Activated CD4-positive, alpha-beta memory T cell treated with anti-CD3 and anti-CD28 coated beads for 36 hours (primary cell): ENCODE measurements around the gene LRRC23. TPM values are rescaled to one million over a fixed set of nuclear protein-coding genes. Genes with fewer than 3 reads are reported as not detected.
"Not testable (repeated sequence)": the region's sequence is repeated elsewhere in the genome, so short reads cannot be mapped to it uniquely, and the experiment has no call there.

Experiments
- CTCF ChIA-PET: fragments of 350-600 bp; sonication (Branson Sonifier 250); formaldehyde crosslinking; loops from one replicate; lab custom pipeline; 2021; ENCODE audit warnings: antibody characterized with exemption, inconsistent platforms; lab: Charles Lee
- POLR2A ChIA-PET: fragments of 350-600 bp; sonication (Branson Sonifier 250); formaldehyde crosslinking; loops from one replicate; lab custom pipeline; 2021; ENCODE audit warnings: antibody characterized with exemption; lab: Charles Lee
- DNase-seq: peaks from one replicate; pipeline ENCODE4 v3.0.0-alpha.2; 2020
- H3K27ac Mint-ChIP-seq: one replicate; pipeline ENCODE4 v1.8.0; 2021; ENCODE audit warnings: mixed read lengths
- H3K27me3 Mint-ChIP-seq: one replicate; pipeline ENCODE4 v1.8.0; 2021; ENCODE audit warnings: mixed read lengths
- H3K36me3 Mint-ChIP-seq: one replicate; pipeline ENCODE4 v1.8.0; 2021; ENCODE audit warnings: mixed read lengths
- H3K4me1 Mint-ChIP-seq: one replicate; pipeline ENCODE4 v1.8.0; 2021; ENCODE audit warnings: low read depth, mixed read lengths
- H3K4me3 Mint-ChIP-seq: one replicate; pipeline ENCODE4 v1.8.0; 2021; ENCODE audit warnings: mild to moderate bottlenecking, mixed read lengths
- H3K9me3 Mint-ChIP-seq: one replicate; pipeline ENCODE4 v1.8.0; 2021; ENCODE audit warnings: mixed read lengths
- intact Hi-C: fragments of 100-400 bp; cut with micrococcal nuclease; formaldehyde crosslinking; loops from one replicate; pipeline ENCODE4 v1.15.1; 2023
- total RNA-seq, 2 experiments: library from RNA; stranded (reverse); gene quantifications; one replicate each; pipeline ENCODE4 v1.2.3, GENCODE V29; 2021

Gene LRRC23
- total RNA-seq, 2 experiments from 2014 or later, result 6.8 to 7.8 TPM

DNA sequence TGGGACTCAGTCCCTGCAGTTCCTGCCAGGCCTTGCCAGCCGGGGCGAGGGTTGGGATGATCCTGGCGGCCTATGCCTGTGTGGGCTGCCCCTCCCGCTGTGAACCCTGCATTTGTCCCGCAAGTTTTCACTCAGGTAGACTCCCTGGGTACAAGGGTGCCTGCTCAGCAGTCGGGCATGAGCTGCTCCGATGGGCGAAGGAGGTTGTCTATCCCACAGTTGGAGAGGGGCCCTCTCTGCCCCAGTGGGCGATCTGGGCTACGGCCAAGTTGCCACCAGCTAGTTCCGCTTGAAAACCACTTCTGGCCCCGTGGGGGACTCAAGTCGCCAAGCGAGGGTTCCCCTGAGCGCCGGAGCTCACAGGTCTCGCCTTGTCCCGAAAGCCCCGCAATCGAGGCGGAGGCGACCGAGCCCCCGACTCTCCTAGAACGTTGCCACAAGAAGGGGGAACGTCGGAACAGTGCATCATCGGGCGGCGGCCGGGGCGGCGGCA, 37.7 kb upstream of the LRRC23 start:
- ChIA-PET CTCF (interaction anchor here (0.7 to 3.8 kb wide), 3 partner anchors 14 to 246 kb away, joined by 3 to 49 read pairs (median 3); partner anchors contain the start of genes CDCA3, MLF2 and USP5), POLR2A (interaction anchor here (0.5 to 4.8 kb wide), 13 partner anchors 9 to 1065 kb away, joined by 3 to 94 read pairs (median 3); partner anchors contain the start of genes C12orf57, CDCA3, MLF2 and PTPN6)
- intact Hi-C loops, result no loop called here
- no peak for DNase-seq
- peaks cover 48% of the 10 kb centered on the region for H3K4me1 Mint-ChIP-seq
- H3K27ac Mint-ChIP-seq, result peak overlapping the region; percentile 98
- no peaks in the 10 kb centered on the region for H3K27me3 Mint-ChIP-seq
- peak overlapping the region; percentile 98 for H3K4me3 Mint-ChIP-seq
- peaks cover 63% of the 10 kb centered on the region for H3K36me3 Mint-ChIP-seq
- no peaks in the 10 kb centered on the region for H3K9me3 Mint-ChIP-seq

DNA sequence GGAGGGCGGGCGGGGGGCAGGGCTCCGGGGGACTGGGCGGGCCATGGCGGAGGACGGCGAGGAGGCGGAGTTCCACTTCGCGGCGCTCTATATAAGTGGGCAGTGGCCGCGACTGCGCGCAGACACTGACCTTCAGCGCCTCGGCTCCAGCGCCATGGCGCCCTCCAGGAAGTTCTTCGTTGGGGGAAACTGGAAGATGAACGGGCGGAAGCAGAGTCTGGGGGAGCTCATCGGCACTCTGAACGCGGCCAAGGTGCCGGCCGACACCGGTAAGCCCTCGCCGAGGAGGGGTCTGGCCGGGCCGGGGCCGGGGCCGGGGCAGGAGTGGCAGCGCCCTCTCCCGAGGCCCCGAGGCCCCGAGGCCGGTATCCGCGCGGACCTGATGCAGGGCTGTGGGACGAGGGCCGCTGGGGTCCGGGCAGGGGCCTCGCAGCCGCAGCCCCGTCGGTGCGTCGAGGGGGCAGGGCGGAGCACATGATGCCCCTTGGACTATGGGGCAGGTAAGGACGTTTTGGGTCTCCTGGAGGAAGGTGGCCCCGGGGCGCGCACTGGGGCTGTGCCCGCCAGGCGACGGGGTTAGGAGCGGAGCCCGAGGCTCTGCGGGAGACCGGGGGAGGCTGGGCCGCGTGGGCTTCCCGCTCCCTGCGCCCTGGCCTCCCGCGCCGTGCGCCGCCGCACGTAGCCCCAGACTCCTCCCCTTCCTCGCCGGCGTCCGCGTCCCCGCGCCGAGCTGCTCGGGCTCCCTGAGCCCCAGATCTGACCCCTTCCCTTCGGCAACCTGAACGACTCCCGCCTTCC, 37.0 kb upstream of the LRRC23 start, which contains the start of gene TPI1:
TSS of gene TPI1 (plus strand) at position 119 of the 798 bp plus-strand sequence. CDS start at position 155, 36 bp downstream.
- peaks cover 63% of the 10 kb centered on the region for H3K36me3 Mint-ChIP-seq
- POLR2A ChIA-PET, result interaction anchor here (0.7 to 4.8 kb wide), 12 partner anchors 15 to 333 kb away, joined by 3 to 94 read pairs (median 4); partner anchors contain the start of genes C12orf57, CD4, CDCA3 and GAPDH
- DNase-seq, result peak; percentile 88
- intact Hi-C loops, result no loop called here
- no peaks in the 10 kb centered on the region for H3K27me3 Mint-ChIP-seq
- H3K27ac Mint-ChIP-seq, result peak within 1 kb of the TSS; percentile 98
- no peaks in the 10 kb centered on the region for H3K9me3 Mint-ChIP-seq
- peaks cover 54% of the 10 kb centered on the region for H3K4me1 Mint-ChIP-seq
- peak within 1 kb of the TSS; percentile 98 for H3K4me3 Mint-ChIP-seq
- CTCF ChIA-PET, result interaction anchor here (0.7 to 3.8 kb wide), 3 partner anchors 14 to 245 kb away, joined by 3 to 49 read pairs (median 27); partner anchors contain the start of genes CDCA3 and USP5

DNA sequence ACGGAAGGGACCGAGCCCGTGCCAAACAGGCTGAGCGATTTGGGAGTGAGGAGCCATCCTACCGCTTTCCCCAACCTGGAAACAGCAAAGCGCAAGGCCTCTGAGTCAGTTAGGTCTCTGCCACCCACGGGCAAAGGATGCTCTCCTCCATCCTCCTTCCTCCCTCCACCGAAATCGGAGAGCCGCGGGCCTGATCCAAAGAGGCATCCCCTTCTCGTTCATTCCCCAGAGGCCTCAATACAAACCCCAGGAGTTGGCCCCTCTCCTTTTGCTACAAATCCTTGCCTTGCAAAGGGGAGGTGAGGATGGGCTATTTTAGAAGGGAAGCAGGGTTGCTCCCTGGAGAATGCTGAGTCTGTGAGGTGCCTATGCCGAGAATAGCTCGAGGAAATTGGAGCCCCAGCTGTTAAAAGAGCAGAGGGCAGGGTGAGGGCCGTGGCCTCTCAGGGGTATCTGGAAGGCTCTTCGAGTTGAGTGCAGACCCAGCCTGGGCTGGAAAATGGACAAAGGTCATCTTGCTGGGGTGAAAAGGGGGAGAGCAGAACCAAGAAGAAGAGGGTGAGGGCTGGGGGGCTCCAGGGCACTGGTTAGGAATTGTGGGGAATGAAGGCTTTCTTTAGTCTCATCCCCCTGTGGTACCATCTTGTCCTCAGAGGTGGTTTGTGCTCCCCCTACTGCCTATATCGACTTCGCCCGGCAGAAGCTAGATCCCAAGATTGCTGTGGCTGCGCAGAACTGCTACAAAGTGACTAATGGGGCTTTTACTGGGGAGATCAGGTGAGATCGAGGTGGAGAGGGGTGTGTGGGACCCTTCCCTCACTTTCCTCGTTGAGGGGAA, 36.2 kb upstream of the LRRC23 start:
- H3K27ac Mint-ChIP-seq, result peak overlapping the region; percentile 97
- H3K36me3 Mint-ChIP-seq, result peaks cover 62% of the 10 kb centered on the region
- POLR2A ChIA-PET, result interaction anchor here (0.9 to 4.8 kb wide), 11 partner anchors 15 to 334 kb away, joined by 3 to 94 read pairs (median 4); partner anchors contain the start of genes C12orf57, CD4, CDCA3 and GAPDH
- CTCF ChIA-PET, result interaction anchor here (0.7 to 3.8 kb wide), 10 partner anchors 12 to 115 kb away, joined by 3 to 49 read pairs (median 8); partner anchors contain the start of genes CDCA3, LRRC23, MLF2 and USP5
- peak; percentile 41 for DNase-seq
- H3K4me3 Mint-ChIP-seq, result peak overlapping the region; percentile 98
- peaks cover 55% of the 10 kb centered on the region for H3K4me1 Mint-ChIP-seq
- intact Hi-C loops, result loop anchor here (1.0 kb wide), 3 partner anchors 16 to 32 kb away; partner anchors contain the start of gene USP5
- H3K9me3 Mint-ChIP-seq, result no peaks in the 10 kb centered on the region
- no peaks in the 10 kb centered on the region for H3K27me3 Mint-ChIP-seq

GRCh38 chr12:6869049-6870021, 35.3 kb upstream of the LRRC23 start:
- ChIA-PET CTCF (interaction anchor here (0.6 to 3.8 kb wide), 26 partner anchors 11 to 244 kb away, joined by 3 to 49 read pairs (median 4); partner anchors contain the start of genes C12orf57, C1RL, CDCA3 and COPS7A), POLR2A (interaction anchor here (0.9 to 4.8 kb wide), 9 partner anchors 16 to 261 kb away, joined by 3 to 94 read pairs (median 4); partner anchors contain the start of genes C12orf57, CD4, CDCA3 and RNU7-1)
- Mint-ChIP-seq H3K4me1 (peaks cover 59% of the 10 kb centered on the region), H3K9me3 (no peaks in the 10 kb centered on the region), H3K36me3 (peaks cover 61% of the 10 kb centered on the region), H3K27ac (peak overlapping the region; percentile 97), H3K27me3 (no peaks in the 10 kb centered on the region), H3K4me3 (peak overlapping the region; percentile 98)
- DNase-seq, result peak; percentile 90
- intact Hi-C loops, result loop anchor here (1.0 to 5.0 kb wide), 5 partner anchors 17 to 238 kb away; partner anchors contain the start of genes C1R, C1RL and USP5

- peaks cover 61% of the 10 kb centered on the region for H3K4me1 Mint-ChIP-seq
- CTCF ChIA-PET, result interaction anchor here (0.9 to 2.5 kb wide), 7 partner anchors 12 to 147 kb away, joined by 3 to 27 read pairs (median 4); partner anchors contain the start of genes COPS7A, MLF2 and P3H3
- not testable (repeated sequence) for DNase-seq, H3K27me3 Mint-ChIP-seq, H3K4me3 Mint-ChIP-seq, H3K9me3 Mint-ChIP-seq
- H3K36me3 Mint-ChIP-seq, result peaks cover 54% of the 10 kb centered on the region
- intact Hi-C loops, result loop anchor here (5.0 kb wide), 2 partner anchors 222 to 237 kb away; partner anchors contain the start of genes C1R and C1RL
- POLR2A ChIA-PET, result interaction anchor here (1.3 to 5.7 kb wide), 3 partner anchors 17 to 94 kb away, joined by 4 to 59 read pairs (median 18); partner anchors contain the start of genes C12orf57, CDCA3, RNU7-1 and USP5
- peak overlapping the region; percentile 44 for H3K27ac Mint-ChIP-seq
These were observed 34.3 kb upstream of the LRRC23 start for GRCh38 chr12:6870304-6870703.

DNA sequence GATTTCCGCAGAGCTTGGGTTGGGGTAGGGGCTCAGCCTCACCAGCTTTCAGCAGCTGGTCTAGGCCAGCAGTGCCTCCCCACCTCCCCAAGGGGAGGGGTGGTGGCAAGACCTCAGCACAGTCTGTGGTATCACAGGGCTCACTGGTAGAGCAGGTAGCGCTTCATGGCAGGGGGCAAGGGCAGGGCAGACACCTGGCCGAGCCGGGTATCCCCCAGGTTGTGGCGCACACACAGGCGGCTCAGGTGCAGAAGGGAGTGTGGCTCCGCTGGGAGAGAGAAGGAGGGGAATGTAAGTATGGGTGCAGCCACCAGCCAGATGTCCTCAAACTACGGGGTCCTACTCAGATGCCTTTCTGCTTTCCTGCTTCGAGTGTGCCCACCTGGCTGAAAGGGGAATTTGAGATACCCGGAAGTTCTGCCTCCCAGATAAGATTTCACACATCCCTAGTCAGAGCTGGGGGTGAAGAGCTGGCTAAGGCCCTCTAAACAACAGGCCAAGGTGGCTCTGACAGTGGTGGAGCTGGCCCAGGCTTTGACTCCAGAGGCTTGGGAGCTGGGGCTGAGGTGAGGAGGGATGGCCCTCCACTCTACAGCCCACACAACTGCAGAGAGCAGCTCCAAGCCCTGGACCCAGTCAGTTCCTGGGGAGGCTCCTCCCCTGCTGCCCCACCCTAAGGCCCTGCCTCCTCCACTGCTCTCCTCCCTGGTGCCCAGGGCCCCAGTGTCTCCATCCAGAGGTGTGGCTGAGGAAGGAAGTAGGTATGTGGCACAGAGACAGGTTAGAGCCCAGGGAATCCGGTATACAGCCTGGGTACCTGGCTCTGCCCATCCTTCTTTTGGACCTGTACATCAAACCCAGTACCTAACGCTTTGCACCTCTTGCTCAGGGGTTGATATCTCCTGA, 33.3 kb upstream of the LRRC23 start:
- Mint-ChIP-seq H3K9me3 (no peaks in the 10 kb centered on the region), H3K36me3 (peaks cover 52% of the 10 kb centered on the region), H3K27me3 (no peaks in the 10 kb centered on the region), H3K4me1 (peaks cover 63% of the 10 kb centered on the region), H3K4me3 (peak overlapping the region; percentile 87), H3K27ac (peak overlapping the region; percentile 89)
- intact Hi-C loops, result loop anchor here (5.0 kb wide), 2 partner anchors 221 to 236 kb away; partner anchors contain the start of genes C1R and C1RL
- ChIA-PET CTCF (interaction anchor here (1.0 to 4.1 kb wide), 12 partner anchors 11 to 118 kb away, joined by 3 to 74 read pairs (median 9); partner anchors contain the start of genes CDCA3, GNB3, MLF2 and P3H3), POLR2A (interaction anchor here (1.0 to 5.7 kb wide), 9 partner anchors 10 to 182 kb away, joined by 3 to 59 read pairs (median 10); partner anchors contain the start of genes C12orf57, CDCA3, RNU7-1 and USP5)
- DNase-seq, result peak; percentile 66

DNA sequence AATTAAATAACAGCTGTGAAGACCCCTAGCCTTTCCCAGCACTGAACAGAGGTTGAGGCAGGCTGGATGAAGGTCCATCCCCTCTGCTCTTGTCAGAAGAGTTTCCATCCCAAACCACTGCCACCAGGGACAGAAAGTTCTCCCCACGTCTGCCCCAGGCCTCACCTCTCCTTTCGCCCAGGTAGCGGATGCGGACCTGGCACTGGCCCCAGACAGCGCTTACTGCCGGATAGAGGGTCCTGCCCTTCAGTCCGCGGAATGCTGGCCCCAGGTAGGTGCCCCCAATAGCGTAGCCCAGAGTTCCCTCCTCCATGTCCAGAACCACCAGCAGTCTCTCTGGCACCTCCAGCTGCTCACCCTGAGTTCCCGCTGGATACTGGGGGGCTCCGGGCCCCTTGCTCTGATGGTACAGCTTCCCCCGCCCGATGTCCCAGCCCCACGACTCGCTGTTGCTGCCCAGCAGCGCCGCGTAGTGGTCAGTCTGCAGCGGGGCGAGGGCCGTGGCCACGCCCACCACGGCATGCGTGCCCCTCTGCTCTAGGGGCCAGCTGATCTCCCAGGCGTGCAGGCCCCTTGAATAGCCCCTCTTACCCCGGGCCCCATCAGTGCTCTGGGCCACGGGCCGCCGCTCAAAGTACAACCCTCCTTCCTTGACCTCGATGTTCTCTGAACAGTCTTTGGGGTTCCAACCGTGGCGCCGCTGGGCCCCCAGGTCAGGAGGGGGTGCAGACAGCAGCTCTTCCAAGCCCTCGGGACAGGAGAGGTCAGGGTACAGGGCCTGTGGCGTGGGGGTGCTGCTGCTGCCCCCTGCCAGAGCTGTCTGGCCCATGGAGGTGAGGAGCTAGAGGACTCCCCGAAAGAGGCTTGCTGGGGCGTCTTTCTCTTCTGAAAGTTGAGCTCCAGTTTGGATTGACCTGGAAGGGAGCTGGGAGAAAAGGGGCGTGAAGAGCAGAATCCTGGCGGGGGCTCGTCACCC, 32.3 kb upstream of the LRRC23 start:
- H3K36me3 Mint-ChIP-seq, result peaks cover 54% of the 10 kb centered on the region
- intact Hi-C loops, result loop anchor here (1.0 to 5.0 kb wide), 8 partner anchors 19 to 235 kb away; partner anchors contain the start of genes C1R, C1RL, ENO2 and LPCAT3
- peak overlapping the region; percentile 89 for H3K27ac Mint-ChIP-seq
- peak; percentile 90 for DNase-seq
- H3K27me3 Mint-ChIP-seq, result no peaks in the 10 kb centered on the region
- peak overlapping the region; percentile 87 for H3K4me3 Mint-ChIP-seq
- peaks cover 55% of the 10 kb centered on the region for H3K4me1 Mint-ChIP-seq
- H3K9me3 Mint-ChIP-seq, result no peaks in the 10 kb centered on the region
- ChIA-PET POLR2A (interaction anchor here (0.6 to 5.7 kb wide), 27 partner anchors 8 to 337 kb away, joined by 3 to 59 read pairs (median 6); partner anchors contain the start of genes ATN1, C12orf57, CDCA3 and COPS7A), CTCF (interaction anchor here (0.6 to 4.1 kb wide), 46 partner anchors 10 to 407 kb away, joined by 3 to 74 read pairs (median 4); partner anchors contain the start of genes ACRBP, C12orf57, CD4 and CDCA3)
